Stimulated activated CD8-positive, alpha-beta memory T cell treated with anti-CD3 and anti-CD28 coated beads, Interleukin-12 subunit alpha, Interleukin-12 subunit beta, amount 100 ng/mL, for 24 hours (primary cell): Measurements from ENCODE around the gene DPAGT1.
A peak's percentile ranks its signal among the peaks of the same experiment; 100 is the strongest.
"Not testable (repeated sequence)": the region's sequence is repeated elsewhere in the genome, so short reads cannot be mapped to it uniquely, and the experiment has no call there.

Experiments used
- DNase-seq: peaks from one replicate; pipeline ENCODE4 v3.0.0-alpha.2; 2020; ENCODE audit errors: extremely low read depth

The DPAGT1 gene

DNA sequence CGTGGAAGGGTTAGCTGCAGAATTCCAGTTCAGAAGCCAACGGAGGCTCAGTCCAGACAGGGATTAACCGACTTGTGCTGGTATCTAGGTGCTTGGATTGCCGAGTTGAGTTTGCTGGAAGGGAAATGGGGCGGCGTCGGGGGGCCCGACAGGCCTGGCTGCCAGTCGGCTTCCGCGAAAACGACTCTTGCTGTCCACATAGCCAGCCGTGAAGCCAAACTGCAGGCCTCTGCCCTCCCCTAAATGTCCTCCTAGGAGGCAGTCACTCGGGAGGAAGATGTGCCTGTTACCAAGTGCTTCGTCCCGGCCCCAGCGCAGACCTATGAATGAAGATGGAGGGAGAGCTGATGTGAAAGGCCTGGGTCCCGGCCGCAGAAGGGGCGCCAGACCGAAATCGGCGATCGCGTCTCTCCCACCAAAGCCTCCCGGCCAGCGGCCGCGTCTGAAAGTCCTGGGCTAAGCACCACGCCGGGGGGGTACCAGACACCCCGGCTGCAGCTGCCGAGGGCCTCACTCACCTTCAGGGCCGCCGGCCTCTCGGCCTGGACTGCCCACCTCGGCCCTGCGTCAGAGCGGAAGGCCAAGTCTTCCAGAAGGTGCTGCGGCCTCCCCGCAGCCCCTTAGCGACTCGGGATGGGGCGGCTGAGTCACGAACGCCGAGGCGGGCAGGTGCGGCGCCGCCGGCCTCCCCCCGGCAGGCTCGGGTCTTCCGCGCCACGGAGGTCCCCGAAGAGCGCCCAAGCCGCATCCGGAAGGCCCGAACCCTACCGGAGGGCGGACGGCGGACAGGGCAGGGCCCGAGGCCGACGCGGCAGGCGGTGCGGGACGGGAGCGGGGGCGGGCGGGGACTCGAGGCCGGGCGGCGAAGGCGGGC lies 7.5 kb downstream of the DPAGT1 start:
- no peak for DNase-seq

DNA sequence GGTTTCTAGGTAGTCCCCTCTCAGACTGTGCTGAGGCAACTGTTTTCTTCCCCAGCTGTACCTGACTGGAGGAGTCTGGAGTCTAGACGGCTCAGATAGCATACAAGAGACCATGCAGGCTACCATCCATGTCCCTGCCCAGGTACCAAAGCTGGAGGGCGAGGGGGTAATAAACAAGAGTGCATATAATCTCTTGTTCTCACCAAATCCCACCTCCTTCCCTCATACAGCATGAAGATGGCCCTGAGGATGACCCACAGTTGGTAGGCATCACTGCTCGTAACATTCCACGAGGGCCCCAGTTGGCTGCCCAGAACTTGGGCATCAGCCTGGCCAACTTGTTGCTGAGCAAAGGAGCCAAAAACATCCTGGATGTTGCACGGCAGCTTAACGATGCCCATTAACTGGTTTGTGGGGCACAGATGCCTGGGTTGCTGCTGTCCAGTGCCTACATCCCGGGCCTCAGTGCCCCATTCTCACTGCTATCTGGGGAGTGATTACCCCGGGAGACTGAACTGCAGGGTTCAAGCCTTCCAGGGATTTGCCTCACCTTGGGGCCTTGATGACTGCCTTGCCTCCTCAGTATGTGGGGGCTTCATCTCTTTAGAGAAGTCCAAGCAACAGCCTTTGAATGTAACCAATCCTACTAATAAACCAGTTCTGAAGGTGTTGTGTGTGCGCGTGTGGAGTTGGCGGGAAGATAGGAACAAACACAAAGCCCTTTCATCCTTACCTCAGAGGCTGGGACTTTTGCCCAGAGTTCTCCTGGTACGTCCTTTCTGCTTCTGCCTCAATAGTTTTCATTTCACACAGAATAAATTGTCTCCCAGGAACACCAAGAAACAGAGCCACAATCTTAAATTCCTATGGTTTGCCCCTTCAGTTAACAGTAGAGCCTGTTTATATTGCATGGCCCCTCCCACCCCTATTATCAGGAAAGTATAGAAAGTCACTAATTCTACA lies 8.5 kb downstream of the DPAGT1 start:
- DNase-seq: no peak

DNA sequence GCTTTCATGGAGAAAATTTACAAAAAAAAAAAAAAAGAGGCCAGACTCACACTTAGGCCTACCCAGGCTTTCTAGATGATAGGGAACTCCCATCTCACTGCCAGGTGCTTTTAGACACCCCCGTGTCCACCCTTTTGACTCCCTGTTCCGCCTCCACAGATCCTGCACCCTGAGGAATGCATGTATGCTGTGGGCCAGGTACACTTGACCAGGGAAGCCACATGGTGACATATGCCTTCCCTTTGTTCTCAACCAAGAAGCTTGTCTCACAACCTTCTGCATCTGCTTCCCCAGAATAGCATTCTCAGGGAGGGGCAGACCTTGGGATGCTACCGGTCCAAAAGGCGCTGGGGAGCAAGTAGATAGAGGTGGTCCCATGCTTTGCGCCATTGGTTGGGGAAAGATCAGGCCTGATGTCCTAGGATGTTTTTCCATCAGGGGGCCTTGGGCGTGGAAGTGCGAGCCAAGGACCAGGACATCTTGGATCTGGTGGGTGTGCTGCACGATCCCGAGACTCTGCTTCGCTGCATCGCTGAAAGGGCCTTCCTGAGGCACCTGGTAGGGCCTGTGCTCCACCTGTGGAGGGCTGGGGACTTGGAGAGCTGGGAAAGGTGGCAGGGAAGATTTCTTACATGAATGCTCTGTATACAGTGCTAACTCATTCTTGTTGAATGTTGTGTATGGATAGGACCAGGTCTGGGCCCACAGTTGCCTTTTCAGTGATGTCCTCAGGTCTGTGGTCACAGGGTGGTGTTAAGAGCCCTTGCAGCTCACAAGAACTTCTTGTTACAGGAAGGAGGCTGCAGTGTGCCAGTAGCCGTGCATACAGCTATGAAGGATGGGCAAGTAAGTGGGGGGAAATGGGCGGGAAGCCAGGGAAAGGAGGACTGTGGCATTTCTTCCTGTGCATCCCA lies 9.4 kb downstream of the DPAGT1 start:
- no peak for DNase-seq

DNA sequence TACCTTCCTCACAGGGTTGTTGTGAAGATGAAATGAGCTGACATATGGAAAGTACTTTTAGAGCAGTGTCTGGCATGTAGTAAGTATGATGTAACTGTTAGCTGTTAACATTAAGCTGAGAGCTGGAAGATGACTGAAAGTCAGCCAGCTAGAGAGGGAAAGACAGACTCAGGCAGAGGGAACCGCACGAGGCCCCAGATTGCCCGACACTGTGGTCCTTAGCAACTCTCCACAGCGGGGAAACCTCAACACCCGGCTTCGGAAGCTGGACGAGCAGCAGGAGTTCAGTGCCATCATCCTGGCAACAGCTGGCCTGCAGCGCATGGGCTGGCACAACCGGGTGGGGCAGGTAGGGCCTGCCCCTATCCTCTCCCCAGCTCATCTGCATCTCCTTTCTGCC lies 10.5 kb downstream of the DPAGT1 start:
- no peak for DNase-seq

DNA sequence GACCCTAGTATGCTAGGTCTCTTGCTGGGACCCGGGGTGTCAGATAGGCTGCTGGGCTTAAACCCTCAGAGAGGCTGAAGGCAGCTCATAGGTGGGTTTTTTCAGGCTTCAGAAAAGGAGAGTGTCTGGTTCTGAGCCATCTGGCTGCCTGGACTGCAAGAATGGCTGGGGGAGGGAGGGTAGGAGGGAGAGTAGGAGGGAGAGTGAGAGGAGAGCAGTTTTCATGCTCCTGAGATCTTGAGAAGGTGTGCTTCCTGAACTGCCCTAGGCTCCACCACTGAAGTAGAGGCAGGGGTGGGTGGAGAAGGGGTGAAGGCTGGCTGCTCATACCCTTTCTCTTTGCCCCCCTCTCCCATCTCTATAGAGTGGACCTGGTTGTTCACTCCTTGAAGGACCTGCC lies 12.3 kb downstream of the DPAGT1 start:
- no peak for DNase-seq

DNA sequence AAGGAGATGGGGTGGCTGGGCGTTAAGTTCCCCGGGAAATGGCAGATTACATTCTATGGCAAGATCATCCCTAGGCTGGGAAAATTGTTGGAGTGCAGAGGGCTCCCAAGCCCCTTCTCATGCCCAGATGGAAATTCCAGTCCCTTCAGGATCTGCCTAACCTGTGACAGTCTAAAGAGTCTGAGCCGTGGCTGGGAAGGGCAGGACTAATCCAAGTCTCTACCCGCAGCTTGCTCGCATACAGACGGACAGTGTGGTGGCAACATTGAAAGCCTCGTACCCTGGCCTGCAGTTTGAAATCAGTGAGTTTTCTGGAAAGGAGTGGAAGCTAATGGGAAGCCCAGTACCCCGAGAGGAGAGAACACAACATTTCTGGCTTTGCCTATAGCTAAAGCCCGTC lies 13.2 kb downstream of the DPAGT1 start:
- DNase-seq: no peak

DNA sequence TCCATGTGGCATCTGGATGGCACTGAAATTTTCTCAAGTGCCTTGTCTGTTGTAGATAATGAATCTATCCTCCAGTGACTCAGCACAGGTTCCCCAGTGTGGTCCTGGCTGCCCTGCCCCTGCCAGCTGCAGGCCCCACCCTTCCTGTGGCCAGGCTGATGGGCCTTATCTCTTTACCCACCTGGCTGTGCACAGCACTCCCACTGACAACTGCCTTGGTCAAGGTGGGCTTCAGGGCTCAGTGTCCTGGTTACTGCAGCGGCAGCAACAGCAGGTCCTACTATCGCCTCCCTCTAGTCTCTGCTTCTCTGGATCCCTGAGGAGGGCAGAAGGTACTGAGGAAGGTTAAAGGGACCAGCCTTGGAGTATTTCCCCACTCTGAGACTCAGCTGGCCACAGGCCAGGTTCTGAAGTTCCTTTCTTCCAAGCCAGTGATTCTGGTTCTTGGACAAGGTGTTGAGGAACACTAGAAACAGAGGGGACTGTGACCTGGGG lies 13.9 kb downstream of the DPAGT1 start:
- no peak for DNase-seq

DNA sequence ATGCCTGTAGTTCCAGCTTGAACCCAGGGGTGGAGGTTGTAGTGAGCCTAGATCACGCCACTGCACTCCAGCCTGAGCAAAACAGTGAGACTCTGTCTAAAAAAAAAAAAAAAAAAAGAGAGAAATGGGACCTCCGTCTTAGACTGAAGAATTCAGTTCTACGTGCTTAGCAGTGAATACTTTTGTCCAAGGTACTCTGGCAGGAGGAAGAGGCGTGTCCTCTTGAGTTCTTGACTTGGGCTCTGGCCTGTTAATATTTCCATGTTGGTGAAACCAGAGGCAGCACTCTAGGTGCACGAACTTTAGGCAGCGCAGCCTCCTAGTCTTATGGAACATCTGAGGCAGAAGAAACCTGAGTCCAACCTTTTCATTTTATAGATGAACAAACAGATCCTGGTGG lies 14.5 kb downstream of the DPAGT1 start:
- DNase-seq: no peak

DNA sequence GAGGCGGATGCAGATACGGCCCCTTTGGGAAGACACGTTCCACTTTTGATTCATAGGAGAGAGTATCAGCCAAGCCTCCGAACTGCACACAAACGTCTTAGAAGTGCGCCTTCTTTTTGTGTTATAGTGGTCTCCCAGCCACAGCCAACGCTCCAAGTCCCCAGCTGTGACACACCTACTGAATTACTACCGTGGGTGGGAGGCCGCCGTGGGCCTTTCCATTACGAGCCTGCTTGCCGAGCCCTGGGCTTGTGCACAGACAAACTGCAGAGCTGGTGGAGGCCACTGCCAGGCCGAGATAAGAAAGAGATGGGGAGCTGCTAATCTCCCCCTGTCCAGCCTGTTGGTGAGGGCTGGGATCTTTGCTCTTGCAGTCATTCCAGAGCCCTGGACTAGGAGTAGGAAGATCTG lies 16.2 kb downstream of the DPAGT1 start:
- no peak for DNase-seq

DNA sequence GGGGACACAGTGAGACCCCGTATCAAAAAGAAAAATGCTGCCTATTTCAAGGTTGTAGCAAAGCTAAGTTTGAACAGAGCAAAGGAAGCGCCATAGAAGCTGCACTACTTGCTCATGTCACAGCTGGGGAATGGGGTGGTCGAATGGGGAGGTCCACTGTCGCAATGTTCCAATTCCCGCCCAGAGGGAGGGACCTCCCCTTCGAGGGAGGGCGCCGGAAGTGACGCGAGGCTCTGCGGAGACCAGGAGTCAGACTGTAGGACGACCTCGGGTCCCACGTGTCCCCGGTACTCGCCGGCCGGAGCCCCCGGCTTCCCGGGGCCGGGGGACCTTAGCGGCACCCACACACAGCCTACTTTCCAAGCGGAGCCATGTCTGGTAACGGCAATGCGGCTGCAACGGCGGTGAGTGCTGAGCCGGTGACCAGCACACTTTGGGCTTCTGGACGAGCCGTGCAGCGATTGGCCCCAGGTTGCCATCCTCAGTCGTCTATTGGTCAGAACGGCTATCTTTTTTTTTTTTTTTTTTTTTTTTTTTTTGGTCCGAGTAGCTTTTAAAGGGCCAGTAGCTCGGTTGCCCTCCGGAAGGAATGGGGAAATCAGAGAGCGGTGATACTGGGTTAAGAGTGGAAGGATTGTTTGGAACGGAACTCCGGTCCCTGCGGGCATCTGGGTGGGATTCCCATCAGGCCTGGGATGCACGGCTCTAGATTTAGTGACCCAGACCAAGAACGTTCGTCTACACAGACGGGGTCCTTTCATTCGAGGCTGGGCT lies 16.8 kb downstream of the DPAGT1 start, which contains the start of gene HMBS:
Gene HMBS, plus strand, starts transcription at position 219 of the 774 bp plus-strand sequence. Its CDS starts 153 bp downstream, at position 372.
- DNase-seq: peak; percentile 85

DNA sequence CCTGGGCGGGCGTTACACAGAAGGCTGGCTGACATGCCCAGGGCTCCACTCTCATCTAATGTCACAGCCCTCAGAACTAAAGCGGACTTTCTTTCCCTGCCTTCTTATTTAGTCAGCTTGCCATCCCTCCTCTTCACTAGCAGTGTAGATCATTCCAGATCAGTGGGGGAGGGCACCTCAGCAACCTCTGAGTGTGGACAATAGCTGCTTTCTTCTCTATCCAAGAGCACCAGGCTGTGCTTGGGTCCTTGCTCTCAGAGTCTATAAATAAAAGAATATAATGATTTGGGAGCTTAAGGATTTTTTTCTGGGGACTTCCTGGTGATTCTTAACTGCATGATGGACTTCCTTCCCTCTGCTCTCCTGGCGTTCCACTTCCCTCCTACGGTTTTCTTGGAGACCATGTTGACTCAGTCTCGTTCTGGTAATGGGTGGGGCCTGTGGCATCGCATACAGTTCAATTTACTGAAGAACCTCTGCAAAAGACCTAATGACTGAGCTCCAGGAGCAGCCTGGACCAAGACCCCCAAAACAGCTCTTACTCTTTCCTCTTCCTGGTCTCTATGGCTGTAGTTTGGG lies 19.9 kb downstream of the DPAGT1 start:
- DNase-seq: no peak

DNA sequence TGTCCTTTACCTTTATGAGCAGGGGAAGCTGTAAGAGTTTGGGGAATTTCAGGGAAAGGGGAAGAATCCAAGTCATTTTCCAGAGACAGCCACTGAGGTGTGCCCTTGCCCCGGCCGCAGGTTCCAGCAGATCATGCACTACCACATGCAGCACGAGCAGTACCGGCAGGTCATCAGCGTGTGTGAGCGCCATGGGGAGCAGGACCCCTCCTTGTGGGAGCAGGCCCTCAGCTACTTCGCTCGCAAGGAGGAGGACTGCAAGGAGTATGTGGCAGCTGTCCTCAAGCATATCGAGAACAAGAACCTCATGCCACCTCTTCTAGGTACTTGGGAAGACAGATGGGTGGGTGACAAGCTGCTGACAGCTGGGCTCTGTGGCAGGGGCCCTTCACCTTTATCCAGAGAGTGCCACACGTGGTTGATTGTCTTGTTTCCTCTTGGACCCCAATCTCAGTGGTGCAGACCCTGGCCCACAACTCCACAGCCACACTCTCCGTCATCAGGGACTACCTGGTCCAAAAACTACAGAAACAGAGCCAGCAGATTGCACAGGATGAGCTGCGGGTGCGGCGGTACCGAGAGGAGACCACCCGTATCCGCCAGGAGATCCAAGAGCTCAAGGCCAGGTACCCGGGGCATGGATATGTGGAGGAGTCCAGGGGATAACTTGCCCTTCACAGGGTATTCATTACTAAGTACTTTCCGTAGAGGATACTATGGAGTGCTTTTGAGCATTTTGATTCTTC lies 22.8 kb downstream of the DPAGT1 start:
- DNase-seq: no peak

DNA sequence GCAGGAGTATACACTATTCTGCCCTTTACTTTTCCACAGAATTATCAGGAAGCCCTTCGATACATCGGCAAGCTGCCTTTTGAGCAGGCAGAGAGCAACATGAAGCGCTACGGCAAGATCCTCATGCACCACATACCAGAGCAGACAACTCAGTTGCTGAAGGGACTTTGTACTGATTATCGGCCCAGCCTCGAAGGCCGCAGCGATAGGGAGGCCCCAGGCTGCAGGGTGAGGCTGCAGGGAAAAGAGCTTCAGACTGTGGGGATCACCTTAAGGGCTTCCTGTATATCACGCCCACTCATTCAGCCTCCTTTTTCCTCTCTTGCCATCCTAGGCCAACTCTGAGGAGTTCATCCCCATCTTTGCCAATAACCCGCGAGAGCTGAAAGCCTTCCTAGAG lies 23.8 kb downstream of the DPAGT1 start:
- DNase-seq: no peak

DNA sequence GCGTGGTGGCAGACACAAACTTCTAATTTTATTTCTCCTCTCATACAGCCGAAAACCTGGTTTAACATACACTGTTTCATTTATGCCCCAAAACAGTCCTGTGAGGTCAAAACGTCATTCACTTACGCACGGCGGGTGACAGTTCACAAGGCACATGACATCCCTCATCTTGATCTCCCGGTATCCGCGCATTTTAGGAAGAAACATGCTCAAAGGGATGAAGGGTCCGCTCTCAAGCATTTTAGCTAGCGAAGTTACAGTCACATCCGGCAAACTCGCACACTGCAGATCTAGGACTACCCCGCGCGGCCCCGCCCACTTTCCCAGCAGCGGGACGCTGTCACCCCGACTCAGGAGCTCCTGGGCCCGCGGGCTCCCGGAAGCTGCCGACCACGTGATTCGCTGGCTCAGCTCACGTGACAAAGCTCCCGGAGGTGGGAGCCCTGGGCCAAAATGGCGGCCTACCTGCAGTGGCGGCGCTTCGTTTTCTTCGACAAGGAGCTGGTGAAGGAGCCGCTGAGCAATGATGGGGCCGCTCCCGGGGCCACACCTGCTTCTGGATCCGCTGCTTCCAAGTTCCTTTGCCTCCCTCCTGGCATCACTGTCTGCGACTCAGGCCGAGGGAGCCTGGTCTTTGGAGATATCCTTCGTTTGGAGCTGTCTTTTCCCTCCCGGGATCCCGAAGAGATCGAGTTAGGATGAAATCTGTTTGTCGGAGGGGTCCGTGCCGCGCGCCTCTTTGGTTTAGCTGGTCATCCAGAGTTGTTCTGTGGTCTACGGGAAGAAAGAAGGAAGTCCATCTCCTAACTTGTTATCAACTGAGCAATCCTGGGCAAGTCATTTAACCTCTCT lies 34.1 kb downstream of the DPAGT1 start, which contains the start of gene VPS11:
Gene VPS11, plus strand, starts transcription at position 448 of the 852 bp plus-strand sequence. Its CDS starts 6 bp downstream, at position 454.
- DNase-seq: peak; percentile 97

DNA sequence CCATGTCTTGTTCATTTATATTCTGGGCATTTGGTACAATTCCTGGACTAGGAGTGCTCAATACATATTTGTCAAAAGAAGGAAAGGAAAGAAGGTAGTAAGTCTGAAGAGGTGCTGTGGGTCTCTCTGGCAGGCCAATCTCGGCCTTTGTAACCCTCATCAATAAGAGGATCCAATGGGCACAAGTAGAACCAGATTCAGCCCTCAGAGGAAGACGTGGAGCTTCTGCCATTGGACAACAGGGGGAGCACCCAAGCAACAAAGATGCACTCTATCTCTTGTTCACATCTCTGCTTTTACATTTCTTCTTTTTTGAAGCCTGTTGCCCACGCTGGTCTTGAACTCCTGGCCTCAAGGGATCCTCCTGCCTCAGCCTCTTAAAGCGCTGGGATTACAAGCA lies 36.3 kb downstream of the DPAGT1 start:
- DNase-seq: no peak

DNA sequence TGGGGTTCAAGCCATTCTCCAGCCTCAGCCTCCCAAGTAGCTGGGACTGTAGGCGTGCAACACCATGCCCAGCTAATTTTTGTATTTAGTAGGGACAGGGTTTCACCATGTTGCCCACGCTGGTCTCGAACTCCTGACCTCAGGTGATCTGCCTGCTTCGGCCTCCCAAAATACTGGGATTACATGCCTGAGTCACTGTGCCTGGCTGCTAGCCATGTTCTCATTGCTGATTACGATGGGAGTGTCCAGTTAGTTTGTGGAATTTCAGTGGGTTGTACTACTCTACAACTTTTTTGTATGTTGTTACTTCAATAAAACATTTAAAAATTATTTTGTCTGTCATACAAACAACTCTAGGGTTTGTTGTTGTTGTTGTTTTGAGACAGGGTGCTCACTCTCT lies 38.9 kb downstream of the DPAGT1 start:
- DNase-seq: no peak

DNA sequence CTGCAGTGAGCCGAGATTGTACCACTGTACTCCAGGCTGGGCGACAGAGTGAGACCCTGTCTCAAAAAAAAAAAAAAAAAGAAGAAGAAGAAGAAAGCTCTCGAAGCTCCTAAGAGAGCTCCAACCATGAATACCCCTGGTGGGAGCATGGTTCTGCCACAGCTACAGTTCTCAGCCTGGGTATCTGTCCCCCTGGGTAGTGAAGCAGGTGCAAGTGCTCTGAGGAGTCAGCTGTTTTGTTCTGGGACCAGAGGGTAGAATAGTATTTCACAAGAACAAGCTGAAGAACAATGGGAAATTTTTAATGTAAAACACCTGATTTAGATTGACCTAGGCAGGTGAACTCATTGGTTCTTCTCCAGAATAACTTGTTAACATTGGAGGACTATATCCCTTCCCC lies 40.4 kb downstream of the DPAGT1 start:
- no peak for DNase-seq

DNA sequence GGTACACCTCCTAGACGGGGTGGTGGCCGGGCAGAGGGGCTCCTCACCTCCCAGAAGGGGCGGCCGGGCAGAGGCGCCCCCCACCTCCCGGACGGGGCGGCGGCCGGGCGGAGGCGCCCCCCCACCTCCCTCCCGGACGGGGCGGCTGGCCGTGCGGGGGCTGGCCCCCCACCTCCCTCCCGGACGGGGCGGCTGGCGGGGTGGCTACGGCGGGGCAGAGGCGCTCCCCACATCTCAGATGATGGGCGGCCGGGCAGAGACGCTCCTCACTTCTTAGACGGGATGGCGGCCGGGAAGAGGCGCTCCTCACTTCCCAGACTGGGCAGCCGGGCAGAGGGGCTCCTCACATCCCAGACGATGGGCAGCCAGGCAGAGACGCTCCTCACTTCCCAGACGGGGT lies 42.5 kb downstream of the DPAGT1 start:
- DNase-seq: not testable (repeated sequence)
